Inflammatory macrophage (primary cell): Measurements from ENCODE around the gene LSR.
A peak's percentile ranks its signal among the peaks of the same experiment; 100 is the strongest.

Source experiments
- DNase-seq, 2 donors: peaks; one replicate each; pipeline ENCODE4 v3.0.0-alpha.2; 2020 to 2022
- total RNA-seq, 18 experiments: gene quantifications; one replicate each; lab custom pipeline; 2026; ENCODE audit warnings: mixed read lengths in 6 of 18, inconsistent platforms in 2 of 18; lab: John Stamatoyannopoulos, UW

LSR gene, protein sequence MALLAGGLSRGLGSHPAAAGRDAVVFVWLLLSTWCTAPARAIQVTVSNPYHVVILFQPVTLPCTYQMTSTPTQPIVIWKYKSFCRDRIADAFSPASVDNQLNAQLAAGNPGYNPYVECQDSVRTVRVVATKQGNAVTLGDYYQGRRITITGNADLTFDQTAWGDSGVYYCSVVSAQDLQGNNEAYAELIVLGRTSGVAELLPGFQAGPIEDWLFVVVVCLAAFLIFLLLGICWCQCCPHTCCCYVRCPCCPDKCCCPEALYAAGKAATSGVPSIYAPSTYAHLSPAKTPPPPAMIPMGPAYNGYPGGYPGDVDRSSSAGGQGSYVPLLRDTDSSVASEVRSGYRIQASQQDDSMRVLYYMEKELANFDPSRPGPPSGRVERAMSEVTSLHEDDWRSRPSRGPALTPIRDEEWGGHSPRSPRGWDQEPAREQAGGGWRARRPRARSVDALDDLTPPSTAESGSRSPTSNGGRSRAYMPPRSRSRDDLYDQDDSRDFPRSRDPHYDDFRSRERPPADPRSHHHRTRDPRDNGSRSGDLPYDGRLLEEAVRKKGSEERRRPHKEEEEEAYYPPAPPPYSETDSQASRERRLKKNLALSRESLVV
- 0.95 to 9.4 (median 2.8) reads per million in 18 experiments for total RNA-seq

DNA sequence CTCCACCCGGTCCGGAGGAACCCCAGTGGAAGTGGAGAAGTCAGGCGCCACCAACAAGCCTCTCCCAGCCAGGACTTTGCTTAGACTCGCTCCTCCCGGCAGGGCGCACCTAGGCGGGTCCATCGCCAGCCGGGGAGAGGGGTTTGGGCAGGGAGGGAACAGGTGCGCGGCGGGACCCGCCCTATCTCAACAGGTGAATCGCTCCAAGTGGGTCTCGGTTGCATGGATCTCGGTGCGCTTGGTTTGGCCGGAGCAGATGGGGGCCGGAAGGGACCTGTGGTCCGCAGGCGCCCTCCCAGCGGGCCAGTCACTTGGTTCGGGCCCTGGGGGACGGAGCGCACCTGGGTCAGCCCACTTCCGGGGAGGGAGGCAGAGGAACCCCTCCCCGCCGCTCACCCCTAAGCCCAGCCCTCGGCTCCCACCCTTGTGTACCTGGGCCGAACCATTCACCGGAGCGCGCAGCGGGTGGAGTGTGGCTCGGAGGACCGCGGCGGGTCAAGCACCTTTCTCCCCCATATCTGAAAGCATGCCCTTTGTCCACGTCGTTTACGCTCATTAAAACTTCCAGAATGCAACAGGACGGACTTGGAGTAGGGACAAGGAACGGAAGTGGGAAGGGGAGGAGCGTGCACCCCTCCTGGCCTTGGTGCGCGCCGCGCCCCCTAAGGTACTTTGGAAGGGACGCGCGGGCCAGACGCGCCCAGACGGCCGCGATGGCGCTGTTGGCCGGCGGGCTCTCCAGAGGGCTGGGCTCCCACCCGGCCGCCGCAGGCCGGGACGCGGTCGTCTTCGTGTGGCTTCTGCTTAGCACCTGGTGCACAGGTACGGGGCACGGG, at the start of gene LSR:
LSR (plus strand) TSS at position 693 of the 836 bp plus-strand sequence; CDS start at position 714, 21 bp downstream.
- DNase-seq: peak in 1 of 2 donors; percentile 3

DNA sequence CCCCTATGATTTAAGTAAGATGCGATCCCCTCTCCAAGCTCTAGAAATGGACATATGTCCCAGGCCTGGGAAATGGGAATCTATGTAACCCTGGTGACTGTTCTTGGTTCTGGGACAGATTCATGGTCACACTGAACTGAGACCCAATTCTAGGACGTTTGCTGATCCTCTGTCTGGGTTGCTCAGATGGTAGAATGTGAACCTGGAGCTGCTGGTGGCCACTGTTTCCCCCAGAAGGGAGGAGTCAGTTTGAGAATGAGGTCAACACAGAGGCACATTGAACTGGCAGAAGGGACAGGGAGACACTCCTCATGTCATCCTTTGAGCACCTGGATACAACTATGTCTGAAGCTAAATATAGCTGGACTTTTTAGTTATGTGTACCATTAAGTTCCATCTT, 49.3 kb upstream of the LSR start:
- no peak for DNase-seq

DNA sequence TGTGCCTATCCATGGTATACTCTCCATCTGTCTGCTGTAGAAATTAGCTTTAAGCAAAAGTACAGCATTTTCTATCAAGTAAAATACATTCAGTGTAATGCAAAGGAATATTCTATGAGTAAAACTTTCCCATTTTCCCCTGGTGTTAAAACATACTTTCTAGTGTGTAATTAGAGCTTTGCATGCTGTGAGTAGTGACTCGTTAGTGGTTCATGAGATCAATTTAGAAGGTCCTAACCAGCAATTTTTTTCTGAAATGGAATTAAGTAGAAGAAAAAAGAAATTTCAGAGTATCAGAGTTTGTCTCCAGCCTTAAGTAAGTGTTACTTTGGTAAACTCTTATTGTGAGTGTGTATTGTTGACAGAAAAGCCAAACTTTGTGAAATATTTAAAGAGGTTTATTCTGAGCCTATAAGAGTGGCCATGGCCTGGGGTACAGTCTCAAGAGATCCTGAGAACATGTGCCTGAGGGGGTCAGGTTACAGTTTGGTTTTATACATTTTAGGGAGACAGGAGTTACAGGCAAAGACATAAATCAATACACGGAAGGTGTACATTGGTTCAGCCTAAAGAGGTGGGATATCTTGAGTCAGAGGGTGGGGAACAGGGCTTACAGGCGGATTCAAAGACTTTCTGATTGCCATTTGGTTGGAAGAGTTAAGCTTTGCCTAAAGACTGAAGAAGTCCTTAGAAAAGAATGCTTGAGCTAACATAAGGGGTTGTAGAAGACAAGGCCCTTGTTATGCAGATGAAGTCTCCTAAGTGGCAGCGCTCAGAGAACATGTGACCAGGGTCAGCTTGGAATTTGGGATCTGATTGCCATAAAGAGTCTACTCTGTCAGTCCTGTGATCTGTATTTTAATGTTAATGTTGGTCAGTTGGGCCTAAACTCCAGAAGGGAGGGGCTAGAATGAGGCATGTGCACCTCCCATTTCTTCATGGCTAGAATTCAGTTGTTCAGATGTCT, 45.8 kb upstream of the LSR start:
- no peak for DNase-seq

DNA sequence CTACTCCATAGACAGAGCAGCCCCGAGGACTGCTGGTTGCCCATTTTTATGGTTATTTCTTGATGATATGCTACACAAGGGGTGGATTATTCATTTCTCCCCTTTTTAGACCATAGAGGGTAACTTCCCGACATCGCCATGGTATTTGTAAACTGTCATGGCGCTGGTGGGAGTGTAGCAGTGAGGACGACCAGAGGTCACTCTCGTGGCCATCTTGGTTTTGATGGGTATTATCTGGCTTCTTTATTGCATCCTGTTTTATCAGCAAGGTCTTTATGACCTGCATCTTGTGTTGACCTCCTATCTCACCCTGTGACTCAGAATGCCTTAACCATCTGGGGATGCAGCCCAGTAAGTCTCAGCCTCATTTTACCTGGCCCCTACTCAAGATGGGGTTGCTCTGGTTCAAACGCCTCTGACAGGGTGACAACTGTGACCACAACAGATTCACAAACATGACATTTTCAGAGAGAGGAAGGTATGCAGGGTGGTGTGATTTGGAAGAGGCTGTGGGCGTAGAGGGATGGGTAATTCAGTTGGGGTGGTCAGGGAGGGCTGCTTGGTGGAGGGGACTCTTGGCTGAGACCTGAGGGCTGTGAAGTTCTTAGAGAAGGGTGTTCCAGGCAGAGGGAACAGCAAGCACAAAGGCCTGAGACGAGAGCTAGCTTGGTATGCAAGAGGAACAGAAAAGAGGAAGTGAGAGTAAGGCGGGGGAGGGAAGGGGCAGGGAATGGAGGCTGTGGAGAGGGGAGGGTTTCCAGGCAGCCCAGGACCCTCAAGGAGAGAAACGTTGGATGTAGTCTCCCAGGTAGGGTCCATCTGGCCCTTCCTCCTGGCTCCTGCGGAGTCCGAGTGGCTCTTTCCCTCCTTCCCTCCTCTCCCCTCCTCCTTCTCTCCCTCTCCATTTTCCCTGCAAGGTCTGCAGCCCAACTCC, 43.7 kb upstream of the LSR start:
- peak; percentile 81 for DNase-seq

DNA sequence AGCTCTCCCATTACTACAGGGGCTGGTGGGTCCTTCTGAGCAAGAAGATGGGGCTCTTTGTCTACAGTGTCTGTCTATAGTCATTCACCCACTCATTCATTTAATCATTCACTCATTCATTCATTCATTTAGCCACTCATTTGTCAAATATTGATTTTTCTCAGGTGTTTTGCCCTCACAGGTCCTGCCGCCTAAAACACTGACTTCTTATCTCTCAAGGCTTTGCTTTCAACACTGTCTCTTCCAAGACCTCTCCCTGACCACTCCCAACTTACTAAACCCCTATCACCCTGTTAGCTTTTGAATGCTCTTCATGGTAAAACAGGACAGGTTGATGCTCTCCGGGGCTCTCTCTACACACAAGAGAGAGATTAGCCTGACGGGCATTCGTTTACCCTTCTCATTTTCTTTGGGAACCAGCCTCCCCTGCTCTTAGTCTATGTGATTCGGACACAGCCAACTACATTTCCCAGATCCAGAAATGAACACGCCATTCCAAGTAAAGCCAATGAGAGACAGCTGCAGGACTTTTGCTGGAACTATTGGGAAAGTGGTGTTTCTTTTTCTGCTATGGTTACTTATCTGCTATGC, 43.0 kb upstream of the LSR start:
- DNase-seq: no peak

DNA sequence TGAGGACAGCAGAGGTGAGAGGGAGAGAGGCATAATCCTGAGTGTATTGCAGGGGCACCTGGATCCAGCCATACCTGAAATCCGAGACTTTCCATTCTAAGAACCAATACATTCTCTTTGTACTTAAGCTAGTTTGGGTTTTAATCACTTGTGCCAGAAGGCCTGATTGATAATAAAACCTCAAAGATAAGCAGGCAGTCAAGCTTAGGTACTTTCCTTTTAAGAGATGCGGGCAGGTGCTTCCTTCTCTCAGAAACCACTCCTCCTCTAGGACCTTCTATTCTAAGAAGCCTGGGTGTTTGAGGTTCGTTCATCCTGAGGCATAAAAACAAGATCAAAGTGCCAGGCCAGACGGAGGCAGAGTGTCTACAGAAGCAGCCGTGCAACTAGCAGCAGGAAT, 42.4 kb upstream of the LSR start:
- DNase-seq: no peak

DNA sequence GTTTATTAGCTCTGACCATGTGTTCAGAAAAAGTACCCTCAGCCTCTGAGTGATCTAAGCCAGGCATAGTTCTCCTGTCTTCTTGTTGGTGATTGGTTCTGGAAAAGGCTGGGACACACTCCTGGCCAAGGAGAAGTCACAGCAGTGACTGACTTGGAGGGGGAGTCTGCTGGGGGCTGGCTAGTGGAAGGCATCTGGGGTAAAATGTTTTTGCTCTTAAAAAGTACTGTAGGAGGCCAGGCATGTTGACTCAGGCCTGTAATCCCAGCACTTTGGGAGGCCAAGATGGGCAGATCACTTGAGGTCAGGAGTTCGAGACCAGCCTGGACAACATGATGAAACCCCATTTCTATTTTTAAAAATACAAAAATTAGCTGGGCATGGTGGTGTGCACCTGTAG, 41.9 kb upstream of the LSR start:
- DNase-seq: no peak

DNA sequence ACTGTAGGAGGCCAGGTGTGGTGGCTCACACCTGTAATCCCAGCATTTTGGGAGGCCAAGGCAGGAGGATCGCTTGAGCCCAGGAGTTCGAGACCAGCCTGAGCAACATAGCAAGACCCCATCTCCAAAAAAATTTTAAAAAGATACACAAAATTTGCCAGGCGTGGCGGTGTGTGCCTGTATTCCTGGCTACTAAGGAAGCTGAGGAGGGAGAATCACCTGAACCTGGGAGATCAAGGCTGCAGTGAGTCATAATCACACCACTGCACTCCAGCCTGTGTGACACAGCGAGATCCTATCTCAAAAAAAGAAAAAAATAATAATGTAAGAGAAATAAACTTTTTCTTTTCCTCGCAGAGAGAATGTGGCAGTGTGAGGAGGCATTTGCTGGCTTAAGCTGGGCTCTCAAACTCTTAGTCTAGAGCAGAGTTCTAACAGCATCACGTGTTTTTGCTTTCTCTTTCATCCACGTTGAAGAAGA, 41.4 kb upstream of the LSR start:
- no peak for DNase-seq

DNA sequence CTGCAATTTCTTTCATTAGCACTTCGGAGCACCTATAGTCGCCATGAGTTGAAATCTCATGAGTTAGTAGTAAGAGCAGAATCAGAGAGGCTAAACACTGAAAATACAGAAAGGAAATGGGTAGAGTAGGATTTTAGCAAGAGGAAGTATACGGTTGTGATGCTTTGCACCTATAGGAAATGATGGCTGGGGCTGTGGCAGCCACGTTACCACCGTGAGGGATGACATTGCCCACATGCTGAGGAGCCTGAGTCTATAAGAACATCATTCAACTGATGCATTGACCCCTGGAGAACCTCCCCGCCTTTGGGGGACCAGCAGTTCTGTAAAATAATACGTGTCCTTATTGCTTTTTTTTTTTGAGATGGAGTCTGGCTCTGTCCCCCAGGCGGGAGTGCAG, 40.7 kb upstream of the LSR start:
- no peak for DNase-seq

DNA sequence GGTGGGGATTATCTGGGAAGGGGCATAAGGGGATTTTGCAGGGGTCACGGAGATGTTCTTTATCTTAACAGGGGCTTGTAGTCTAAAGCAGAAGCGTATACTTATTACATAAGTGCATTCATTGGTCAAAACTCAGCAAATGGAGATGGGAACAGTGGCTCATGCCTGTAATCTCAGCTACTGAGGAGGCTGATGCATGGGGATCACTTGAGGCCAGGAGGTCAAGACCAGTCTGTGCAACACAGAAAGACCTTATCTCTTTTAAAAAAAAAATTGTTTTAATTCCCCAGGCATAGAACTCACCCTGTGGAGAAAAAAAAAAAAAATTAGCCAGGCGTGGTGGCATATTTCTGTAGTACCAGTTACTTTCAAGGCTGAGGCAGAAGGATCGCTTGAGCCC, 39.2 kb upstream of the LSR start:
- no peak for DNase-seq

DNA sequence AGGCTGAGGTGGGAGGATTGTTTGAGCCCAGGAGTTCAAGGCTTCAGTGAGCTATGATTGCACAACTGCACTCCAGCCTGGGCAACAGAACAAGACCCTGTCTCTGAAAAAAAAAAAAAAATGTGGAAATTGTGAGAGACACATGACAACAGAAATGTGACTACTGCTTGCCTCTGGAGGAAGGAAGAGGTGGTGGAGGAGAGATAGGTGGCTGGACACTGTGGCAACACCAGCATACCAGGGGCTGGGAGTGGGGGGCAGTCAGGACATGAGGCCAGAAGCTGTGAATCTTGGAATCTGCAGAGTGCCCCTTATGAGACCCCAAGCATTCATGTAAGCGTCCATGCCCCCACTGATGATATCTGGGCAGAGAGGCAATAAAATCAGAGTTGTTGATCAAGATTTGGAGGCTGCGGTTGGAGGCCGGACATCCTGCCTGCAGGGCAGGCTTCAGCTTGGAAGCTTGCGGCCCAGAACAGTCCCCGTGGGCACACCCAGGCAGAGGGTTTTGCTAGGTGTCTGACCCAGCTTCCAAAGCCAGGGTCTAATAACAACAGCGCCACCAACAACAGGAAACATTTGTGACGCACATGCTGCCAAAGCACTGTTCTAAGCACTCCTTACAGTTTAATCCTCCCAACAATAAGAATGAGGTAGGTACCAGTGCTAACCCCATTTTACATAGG, 37.1 kb upstream of the LSR start:
- peak; percentile 57 to 79 for DNase-seq

DNA sequence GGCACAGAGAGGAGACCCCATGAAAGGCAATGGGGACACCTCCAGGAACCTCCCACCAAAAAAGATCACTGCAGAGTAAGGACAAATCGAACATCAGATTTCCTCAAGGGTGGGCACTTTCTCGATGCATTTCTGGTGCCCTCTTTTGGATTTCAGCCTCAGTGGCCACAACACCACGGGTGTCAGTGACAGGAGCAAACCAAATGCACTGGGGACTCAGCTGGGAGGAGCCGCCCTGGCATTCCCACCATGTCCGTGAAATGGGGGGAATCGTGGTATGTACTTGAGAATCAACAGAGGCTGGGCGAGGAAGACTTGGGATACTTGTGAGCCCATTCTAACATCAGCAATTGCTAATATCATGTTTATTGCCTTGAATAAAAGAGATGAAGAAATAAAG, 36.6 kb upstream of the LSR start:
- DNase-seq: no peak

DNA sequence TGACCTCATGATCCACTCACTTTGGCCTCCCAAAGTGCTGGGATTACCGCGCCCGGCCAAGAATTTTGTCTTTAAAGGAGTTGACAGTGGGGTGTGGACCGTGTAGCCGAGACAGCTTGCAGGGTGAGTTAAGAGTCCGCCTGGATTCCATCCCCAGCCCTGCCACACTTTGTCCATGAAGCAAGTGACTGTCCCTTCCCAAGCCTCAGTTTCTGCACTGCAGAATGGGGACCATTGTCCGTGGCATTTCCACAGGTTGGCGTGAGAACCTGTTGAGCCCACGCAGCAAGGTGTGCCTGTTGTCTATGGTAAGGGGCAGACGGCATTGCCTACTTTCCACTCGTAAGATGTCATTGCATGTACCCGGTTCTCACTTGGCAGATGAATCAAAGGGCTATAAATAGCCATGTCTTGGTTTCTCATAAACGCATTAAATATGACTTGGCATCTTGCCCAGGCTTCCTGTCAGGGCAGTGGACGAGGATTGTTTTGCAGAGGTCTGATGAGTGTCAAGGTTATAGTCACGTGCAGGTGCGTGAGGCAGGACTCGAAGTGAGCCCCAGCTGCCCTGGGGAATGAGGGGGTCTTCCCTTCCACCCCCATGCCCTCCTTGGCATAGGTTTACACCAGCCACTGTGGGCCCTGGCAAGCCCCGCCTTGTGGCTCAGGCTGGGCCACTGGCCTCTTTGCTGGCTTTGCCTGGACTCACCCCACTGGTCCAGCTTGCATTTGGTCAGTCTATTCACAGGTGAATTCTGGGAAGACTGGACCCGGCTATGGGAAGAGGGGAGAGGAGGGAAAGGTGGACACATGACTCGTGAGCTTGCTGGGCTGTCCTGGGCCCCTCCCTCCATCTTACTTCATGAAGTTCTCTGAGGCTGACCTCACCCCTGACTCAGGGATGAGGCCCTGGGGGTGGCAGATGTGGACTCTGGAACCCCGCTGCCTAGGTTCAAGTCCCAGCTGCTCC, 34.9 kb upstream of the LSR start:
- peak; percentile 92 to 94 for DNase-seq

DNA sequence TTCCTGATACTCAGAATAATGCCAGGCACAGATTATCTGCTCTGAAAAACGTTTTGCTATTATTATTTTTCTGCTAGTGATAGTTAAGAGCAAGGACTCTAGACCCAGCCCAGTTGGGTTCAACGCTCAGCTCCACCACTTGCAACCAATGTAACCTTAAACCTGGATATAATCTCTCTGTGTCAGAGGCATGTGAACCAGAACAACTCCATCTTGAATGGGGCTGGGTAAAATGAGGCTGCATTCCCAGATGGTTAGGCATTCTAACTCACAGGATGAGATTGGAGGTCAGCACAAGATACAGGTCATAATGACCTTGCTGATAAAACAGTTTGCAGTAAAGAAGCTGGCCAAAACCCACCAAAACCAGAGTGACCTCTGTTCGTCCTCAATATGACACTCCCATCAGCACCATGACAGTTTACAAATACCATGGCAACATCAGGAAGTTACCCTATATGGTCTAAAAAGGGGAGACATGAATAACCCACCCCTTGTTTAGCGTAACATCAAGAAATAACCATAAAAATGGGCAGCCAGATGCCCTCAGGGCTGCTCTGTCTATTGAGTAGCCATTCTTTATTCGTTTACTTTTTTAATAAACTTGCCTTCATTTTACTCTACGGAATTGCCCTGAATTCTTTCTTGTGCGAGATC, 33.9 kb upstream of the LSR start:
- no peak for DNase-seq

DNA sequence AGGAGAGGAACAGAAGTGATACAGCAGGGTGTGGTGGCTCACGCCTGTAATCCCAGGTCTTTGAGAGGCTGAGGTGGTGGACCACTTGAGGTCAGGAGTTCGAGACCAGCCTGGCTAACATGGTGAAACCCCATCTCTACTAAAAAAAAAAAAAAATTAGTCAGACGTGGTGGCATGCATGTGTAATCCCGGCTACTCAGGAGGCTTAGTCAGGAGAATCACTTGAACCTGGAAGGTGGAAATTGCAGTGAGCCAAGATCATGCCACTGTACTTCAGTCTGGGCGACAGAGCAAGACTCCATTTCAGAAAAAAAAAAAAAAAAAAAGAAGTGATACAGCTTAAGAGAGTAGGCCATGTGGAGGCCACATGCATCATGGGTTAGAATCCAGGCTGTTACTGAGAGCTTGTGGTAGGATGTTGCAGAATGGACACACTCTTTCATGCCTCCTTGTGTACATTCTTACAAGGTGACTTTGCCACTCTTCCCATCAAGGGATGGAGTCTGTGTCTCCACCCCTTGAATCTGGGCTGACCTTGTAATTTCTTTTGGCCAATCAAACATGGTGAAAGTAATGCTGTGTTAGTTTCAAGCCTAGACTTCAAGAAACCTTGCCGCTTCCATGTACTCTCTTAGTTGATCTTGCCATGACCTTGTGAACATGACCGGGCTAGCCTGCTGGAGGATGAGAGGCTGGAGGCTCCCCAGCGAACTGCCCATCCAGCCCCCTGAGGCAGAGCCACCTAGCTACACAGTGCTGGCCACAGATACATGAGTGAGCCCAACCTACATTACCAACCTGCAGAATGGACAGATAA, 32.6 kb upstream of the LSR start:
- peak in 1 of 2 donors; percentile 21 for DNase-seq

DNA sequence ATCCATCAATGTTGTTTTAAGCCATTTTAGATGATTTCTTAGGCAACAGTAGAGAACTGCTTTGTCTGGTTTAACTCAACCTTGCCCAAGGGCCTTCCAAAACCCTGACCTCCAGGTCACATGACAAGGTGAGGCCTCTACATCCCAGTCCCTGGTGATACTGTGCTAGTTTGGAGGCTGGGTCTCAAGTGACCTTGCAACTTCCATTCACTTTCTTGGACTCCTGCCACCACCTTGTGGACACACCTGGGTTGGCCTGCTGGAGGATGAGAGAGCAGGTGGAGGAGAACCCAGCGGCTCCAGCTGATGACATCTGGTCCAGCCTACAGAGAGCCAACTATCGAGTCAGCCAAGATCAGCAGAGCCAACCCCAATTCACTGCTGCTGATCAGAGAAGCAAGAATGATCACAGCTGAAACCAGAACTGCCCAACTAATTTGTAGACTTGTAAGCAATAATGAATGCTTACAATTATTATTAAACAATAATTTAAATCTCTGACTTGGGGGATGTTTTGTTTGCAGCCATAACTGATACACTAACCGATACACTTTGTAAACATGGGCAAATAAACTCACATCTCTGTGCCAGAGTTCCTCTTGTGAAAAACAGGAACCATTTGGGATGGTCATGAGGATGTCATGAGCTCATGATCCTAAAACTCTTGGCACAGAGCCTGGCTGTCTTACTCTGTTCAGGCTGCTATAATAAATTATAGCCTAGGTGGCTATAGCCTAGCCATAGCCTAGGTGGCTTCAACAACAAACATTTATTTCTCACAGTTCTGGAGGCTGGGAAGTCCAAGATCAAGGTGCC, 31.8 kb upstream of the LSR start:
- DNase-seq: peak; percentile 95
